Right ventricle myocardium inferior (tissue), 1 donor: Measurements from ENCODE around the gene PGLYRP2. TPM values are rescaled to one million over a fixed set of nuclear protein-coding genes. Genes with fewer than 3 reads are reported as not detected.

ENCODE experiments used
- ATAC-seq: fragments of 200-7000 bp; cut with Tn5 transposase; one replicate; pipeline ENCODE4 v1.9.1; 2020; ENCODE audit warnings: mild to moderate bottlenecking, moderate library complexity
- DNase-seq: peaks from one replicate; pipeline ENCODE4 v3.0.0; 2021; ENCODE audit errors: missing footprints
- intact Hi-C: fragments of 100-400 bp; cut with DNase I; formaldehyde crosslinking; loops from one replicate; pipeline ENCODE4 v1.11.0; 2022
- total RNA-seq: library from RNA; stranded (reverse); fragmentation: NEBNext Ultra II Directional; extraction: Animal tissue kit (Norgen Biotek cat#: 25700); gene quantifications from one replicate; pipeline ENCODE4 v1.2.1, GENCODE V29; 2021
- donor health status: DM: no; HTN: yes; CAD: no; lungs with severe emphysema.

Gene PGLYRP2
- total RNA-seq, 1 donor from 2014 or later = not detected

GRCh38 chr19:15463861-15464371 lies 15.4 kb downstream of the PGLYRP2 start:
- intact Hi-C loops = no loop called here
- DNase-seq (peak; percentile 78), ATAC-seq (peak; percentile 49)

- intact Hi-C loops = no loop called here
- DNase-seq = no peak
Measured at GRCh38 chr19:15461694-15462093, 17.6 kb downstream of the PGLYRP2 start.

GRCh38 chr19:15457701-15458484 lies 21.4 kb downstream of the PGLYRP2 start:
- intact Hi-C loops = loop anchor here (10.0 kb wide), 1 partner anchor 97 kb away; no protein-coding TSS in a partner anchor
- no peak for ATAC-seq

More at GRCh38 chr19:15461694-15462093, 17.6 kb downstream of the PGLYRP2 start:
- no peak for ATAC-seq

GRCh38 chr19:15456871-15457700 lies 22.2 kb downstream of the PGLYRP2 start:
- DNase-seq = no peak
- no peak for ATAC-seq
- intact Hi-C loops = loop anchor here (10.0 kb wide), 1 partner anchor 98 kb away; no protein-coding TSS in a partner anchor

More at GRCh38 chr19:15457701-15458484, 21.4 kb downstream of the PGLYRP2 start:
- DNase-seq = no peak

- ATAC-seq (no peak), DNase-seq (no peak)
- intact Hi-C loops = loop anchor here (10.0 kb wide), 1 partner anchor 98 kb away; no protein-coding TSS in a partner anchor
Measured at GRCh38 chr19:15456441-15456840, 22.9 kb downstream of the PGLYRP2 start.

GRCh38 chr19:15455996-15456395 lies 23.3 kb downstream of the PGLYRP2 start:
- ATAC-seq (no peak), DNase-seq (no peak)
- intact Hi-C loops = loop anchor here (10.0 kb wide), 1 partner anchor 99 kb away; no protein-coding TSS in a partner anchor

- intact Hi-C loops = loop anchor here (5.0 to 10.0 kb wide), 2 partner anchors 77 to 101 kb away; partner anchors contain the start of gene AKAP8
- ATAC-seq (no peak), DNase-seq (no peak)
Measured at GRCh38 chr19:15453906-15454860, 25.1 kb downstream of the PGLYRP2 start.

GRCh38 chr19:15453091-15453578 lies 26.2 kb downstream of the PGLYRP2 start:
- ATAC-seq = peak; percentile 29
- intact Hi-C loops = loop anchor here (5.0 to 10.0 kb wide), 2 partner anchors 76 to 102 kb away; partner anchors contain the start of gene AKAP8
- no peak for DNase-seq

GRCh38 chr19:15452111-15453047 lies 26.9 kb downstream of the PGLYRP2 start:
- DNase-seq = peak; percentile 95
- intact Hi-C loops = loop anchor here (5.0 to 10.0 kb wide), 2 partner anchors 75 to 102 kb away; partner anchors contain the start of gene AKAP8
- ATAC-seq = peak; percentile 74

- intact Hi-C loops = loop anchor here (5.0 to 10.0 kb wide), 2 partner anchors 73 to 104 kb away; partner anchors contain the start of gene AKAP8
- no peak for ATAC-seq
- no peak for DNase-seq
Measured at GRCh38 chr19:15450528-15450890, 28.8 kb downstream of the PGLYRP2 start.

- peak; percentile 10 for ATAC-seq
- DNase-seq = peak; percentile 94
- intact Hi-C loops = loop anchor here (5.0 to 10.0 kb wide), 2 partner anchors 73 to 105 kb away; partner anchors contain the start of gene AKAP8
Measured at GRCh38 chr19:15449620-15450527, 29.4 kb downstream of the PGLYRP2 start, which contains the start of gene WIZ. TSS of gene WIZ (minus strand) at chr19:15449956. CDS start at chr19:15448307, 1,649 bp downstream.

- ATAC-seq (no peak), DNase-seq (no peak)
- intact Hi-C loops = no loop called here
Measured at GRCh38 chr19:15448778-15449619, 30.3 kb downstream of the PGLYRP2 start.

GRCh38 chr19:15448044-15448777 lies 31.1 kb downstream of the PGLYRP2 start:
- intact Hi-C loops = no loop called here
- DNase-seq = no peak
- ATAC-seq = no peak

GRCh38 chr19:15447057-15447456 lies 32.2 kb downstream of the PGLYRP2 start:
- DNase-seq (no peak), ATAC-seq (no peak)
- intact Hi-C loops = no loop called here
